ENCODE results near the gene GAS2L2.

Gene GAS2L2

DNA sequence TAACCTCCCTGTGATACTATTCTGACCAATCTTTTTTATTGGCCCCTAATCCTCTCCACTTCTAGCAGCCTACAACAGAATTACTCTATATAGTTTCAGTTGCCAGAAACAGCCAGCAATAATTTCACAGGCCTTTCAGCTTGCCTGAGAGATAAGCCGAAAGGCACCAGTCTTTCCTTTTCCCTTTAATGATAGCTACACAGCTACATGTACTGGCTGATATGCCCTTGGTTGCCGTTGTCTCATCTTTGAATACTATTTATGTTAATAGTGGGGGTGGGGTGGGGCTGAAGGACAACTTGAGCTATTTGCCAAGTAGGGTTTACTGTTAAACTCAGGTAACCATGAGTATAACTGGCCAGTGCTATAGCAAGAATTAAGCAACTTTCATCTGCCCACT, 57.4 kb downstream of the GAS2L2 start:
- no peak for DNase-seq (ENCODE audit: low spot score)

DNA sequence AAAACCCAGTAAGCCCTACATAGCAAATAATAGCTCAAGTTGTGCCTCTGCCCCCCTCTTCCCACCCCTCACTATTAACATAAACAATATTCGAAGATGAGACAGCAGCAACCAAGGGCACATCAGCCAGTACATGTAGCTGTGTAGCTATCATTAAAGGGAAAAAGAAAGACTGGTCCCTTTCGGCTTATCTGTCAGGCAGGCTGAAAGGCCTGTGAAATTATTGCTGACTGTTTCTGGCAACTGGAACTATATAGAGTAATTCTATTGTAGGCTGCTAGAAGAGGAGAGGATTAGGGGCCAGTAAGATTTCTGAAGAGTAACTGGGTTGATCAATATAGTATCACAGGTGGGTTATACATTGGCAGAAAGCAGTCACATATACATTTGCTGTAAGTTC, 58.1 kb downstream of the GAS2L2 start:
- no peak for DNase-seq (ENCODE audit: low spot score)
